ENCODE measurements around the gene APOBEC3H. TPM values are rescaled to one million over a fixed set of nuclear protein-coding genes. Genes with fewer than 3 reads are reported as not detected.

The APOBEC3H gene
- total RNA-seq, 1 experiment from 2014 or later: not detected

GRCh38 chr22:39149915-39150847, 53.1 kb downstream of the APOBEC3H start:
- H3K4me1 ChIP-seq: peaks cover 12% of the 10 kb centered on the region; the same call in 1 of the 2 replicates
- no peak overlapping the region for H3K4me3 ChIP-seq (ENCODE audit: low read depth, low read length)
- TF ChIP-seq, protein P1, sequence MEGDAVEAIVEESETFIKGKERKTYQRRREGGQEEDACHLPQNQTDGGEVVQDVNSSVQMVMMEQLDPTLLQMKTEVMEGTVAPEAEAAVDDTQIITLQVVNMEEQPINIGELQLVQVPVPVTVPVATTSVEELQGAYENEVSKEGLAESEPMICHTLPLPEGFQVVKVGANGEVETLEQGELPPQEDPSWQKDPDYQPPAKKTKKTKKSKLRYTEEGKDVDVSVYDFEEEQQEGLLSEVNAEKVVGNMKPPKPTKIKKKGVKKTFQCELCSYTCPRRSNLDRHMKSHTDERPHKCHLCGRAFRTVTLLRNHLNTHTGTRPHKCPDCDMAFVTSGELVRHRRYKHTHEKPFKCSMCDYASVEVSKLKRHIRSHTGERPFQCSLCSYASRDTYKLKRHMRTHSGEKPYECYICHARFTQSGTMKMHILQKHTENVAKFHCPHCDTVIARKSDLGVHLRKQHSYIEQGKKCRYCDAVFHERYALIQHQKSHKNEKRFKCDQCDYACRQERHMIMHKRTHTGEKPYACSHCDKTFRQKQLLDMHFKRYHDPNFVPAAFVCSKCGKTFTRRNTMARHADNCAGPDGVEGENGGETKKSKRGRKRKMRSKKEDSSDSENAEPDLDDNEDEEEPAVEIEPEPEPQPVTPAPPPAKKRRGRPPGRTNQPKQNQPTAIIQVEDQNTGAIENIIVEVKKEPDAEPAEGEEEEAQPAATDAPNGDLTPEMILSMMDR (IDR thresholded peaks at IDR 0.05; ENCODE audit: insufficient read depth in 1 of 2, low read depth in 1 of 2, low read length in 1 of 2, severe bottlenecking in 1 of 2, unreplicated experiment in 1 of 2): no peak
- POLR2A ChIA-PET: no interaction called here
- peak in 1 of 2 experiments; percentile 30 for DNase-seq
- CTCF ChIA-PET: interaction anchor here (0.5 to 1.3 kb wide), 4 partner anchors 15 to 313 kb away, joined by 3 to 5 read pairs (median 4); no protein-coding TSS in a partner anchor
- H3K27me3 Mint-ChIP-seq (ENCODE audit: insufficient read depth, unreplicated experiment): peaks cover 18% of the 10 kb centered on the region
- no peak overlapping the region for H3K4me3 Mint-ChIP-seq (ENCODE audit: unreplicated experiment)
- no peaks in the 10 kb centered on the region for H3K9me3 Mint-ChIP-seq (ENCODE audit: unreplicated experiment)
- H3K27me3 ChIP-seq (replicated peaks; ENCODE audit: control insufficient read depth, insufficient read depth, low read length): peaks cover 2% of the 10 kb centered on the region; the same call in 1 of the 2 replicates
- H3K9me3 ChIP-seq: no peaks in the 10 kb centered on the region
- H3K27ac Mint-ChIP-seq (ENCODE audit: unreplicated experiment): no peak overlapping the region
- intact Hi-C loops (cut with micrococcal nuclease; ENCODE audit: unreplicated experiment): no loop called here
- H3K4me1 Mint-ChIP-seq (ENCODE audit: low read depth, unreplicated experiment): peaks cover 5% of the 10 kb centered on the region
- H3K36me3 ChIP-seq (ENCODE audit: control insufficient read depth, insufficient read depth, low read length): no peaks in the 10 kb centered on the region
- no TSS peak for BruUV-seq (replicated peaks)
- no peaks in the 10 kb centered on the region for H3K36me3 Mint-ChIP-seq (ENCODE audit: insufficient read depth, unreplicated experiment)

DNA sequence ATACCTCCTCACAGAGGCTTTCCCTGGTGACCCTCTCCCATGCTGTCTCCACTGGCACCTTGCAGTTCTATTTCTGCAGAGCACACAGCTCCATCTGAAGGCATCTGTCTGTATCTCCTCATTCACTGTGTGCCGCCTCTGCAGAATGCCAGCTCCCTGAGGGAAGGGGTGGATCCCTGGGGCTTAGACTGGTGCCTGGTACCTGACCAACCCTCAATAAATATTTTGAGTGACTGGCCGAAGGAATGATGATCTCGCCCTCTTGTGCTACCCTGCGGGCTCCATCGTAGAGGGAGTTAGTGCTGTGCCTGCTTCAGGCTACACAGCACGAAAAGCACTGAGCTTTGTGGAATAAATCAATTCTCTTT, 53.8 kb downstream of the APOBEC3H start:
- Mint-ChIP-seq H3K36me3 (ENCODE audit: insufficient read depth, unreplicated experiment) (no peaks in the 10 kb centered on the region), H3K4me1 (ENCODE audit: low read depth, unreplicated experiment) (peaks cover 5% of the 10 kb centered on the region), H3K27ac (ENCODE audit: unreplicated experiment) (no peak overlapping the region), H3K9me3 (ENCODE audit: unreplicated experiment) (no peaks in the 10 kb centered on the region), H3K4me3 (ENCODE audit: unreplicated experiment) (peak overlapping the region; percentile 90), H3K27me3 (ENCODE audit: insufficient read depth, unreplicated experiment) (peaks cover 21% of the 10 kb centered on the region)
- no peak for DNase-seq
- H3K9me3 ChIP-seq: no peaks in the 10 kb centered on the region
- H3K4me3 ChIP-seq (ENCODE audit: low read depth, low read length): no peak overlapping the region
- CTCF ChIA-PET: interaction anchor here (0.5 to 1.3 kb wide), 3 partner anchors 16 to 314 kb away, joined by 3 to 5 read pairs (median 5); no protein-coding TSS in a partner anchor
- H3K36me3 ChIP-seq (ENCODE audit: control insufficient read depth, insufficient read depth, low read length): no peaks in the 10 kb centered on the region
- H3K27me3 ChIP-seq (replicated peaks; ENCODE audit: control insufficient read depth, insufficient read depth, low read length): peaks cover 2% of the 10 kb centered on the region; the same call in 1 of the 2 replicates
- TF ChIP-seq, protein P1 (IDR thresholded peaks at IDR 0.05; ENCODE audit: insufficient read depth in 1 of 2, low read depth in 1 of 2, low read length in 1 of 2, severe bottlenecking in 1 of 2, unreplicated experiment in 1 of 2): no peak
- intact Hi-C loops (cut with micrococcal nuclease; ENCODE audit: unreplicated experiment): no loop called here
- POLR2A ChIA-PET: no interaction called here
- H3K4me1 ChIP-seq: peaks cover 12% of the 10 kb centered on the region; the same call in 1 of the 2 replicates
- no TSS peak for BruUV-seq (replicated peaks)

- Mint-ChIP-seq H3K4me1 (ENCODE audit: low read depth, unreplicated experiment) (peaks cover 5% of the 10 kb centered on the region), H3K9me3 (ENCODE audit: unreplicated experiment) (no peaks in the 10 kb centered on the region), H3K4me3 (ENCODE audit: unreplicated experiment) (peak overlapping the region; percentile 90), H3K36me3 (ENCODE audit: insufficient read depth, unreplicated experiment) (no peaks in the 10 kb centered on the region), H3K27me3 (ENCODE audit: insufficient read depth, unreplicated experiment) (peaks cover 21% of the 10 kb centered on the region), H3K27ac (ENCODE audit: unreplicated experiment) (no peak overlapping the region)
- H3K36me3 ChIP-seq (ENCODE audit: control insufficient read depth, insufficient read depth, low read length): no peaks in the 10 kb centered on the region
- TF ChIP-seq, protein P1 (IDR thresholded peaks at IDR 0.05; ENCODE audit: insufficient read depth in 1 of 2, low read depth in 1 of 2, low read length in 1 of 2, severe bottlenecking in 1 of 2, unreplicated experiment in 1 of 2): no peak
- H3K4me1 ChIP-seq: peaks cover 8% of the 10 kb centered on the region; the same call in 1 of the 2 replicates
- DNase-seq: peak in 1 of 2 experiments; percentile 21
- H3K27me3 ChIP-seq (replicated peaks; ENCODE audit: control insufficient read depth, insufficient read depth, low read length): peaks cover 2% of the 10 kb centered on the region; the same call in 1 of the 2 replicates
- intact Hi-C loops (cut with micrococcal nuclease; ENCODE audit: unreplicated experiment): no loop called here
- no TSS peak for BruUV-seq (replicated peaks)
- ChIA-PET POLR2A (no interaction called here), CTCF (interaction anchor here (1.2 to 1.3 kb wide), 2 partner anchors 16 to 308 kb away, joined by 3 to 5 read pairs; partner anchors contain the start of gene NPTXR)
- H3K4me3 ChIP-seq (ENCODE audit: low read depth, low read length): peak overlapping the region; percentile 69
- H3K9me3 ChIP-seq: no peaks in the 10 kb centered on the region
Observed at GRCh38 chr22:39151329-39151975, 54.4 kb downstream of the APOBEC3H start.

All from Caco-2 (cell line).